Activated gamma-delta T cell treated with Interleukin-2 at 50 U/mL for 16 hours (primary cell): ENCODE results near the gene HABP2.

ENCODE experiments used
- DNase-seq: peaks from one replicate; pipeline ENCODE4 v3.0.0-alpha.2; 2020

Gene HABP2

GRCh38 chr10:113609704-113610108 is 56.9 kb downstream of the HABP2 start:
- DNase-seq: no peak

DNA sequence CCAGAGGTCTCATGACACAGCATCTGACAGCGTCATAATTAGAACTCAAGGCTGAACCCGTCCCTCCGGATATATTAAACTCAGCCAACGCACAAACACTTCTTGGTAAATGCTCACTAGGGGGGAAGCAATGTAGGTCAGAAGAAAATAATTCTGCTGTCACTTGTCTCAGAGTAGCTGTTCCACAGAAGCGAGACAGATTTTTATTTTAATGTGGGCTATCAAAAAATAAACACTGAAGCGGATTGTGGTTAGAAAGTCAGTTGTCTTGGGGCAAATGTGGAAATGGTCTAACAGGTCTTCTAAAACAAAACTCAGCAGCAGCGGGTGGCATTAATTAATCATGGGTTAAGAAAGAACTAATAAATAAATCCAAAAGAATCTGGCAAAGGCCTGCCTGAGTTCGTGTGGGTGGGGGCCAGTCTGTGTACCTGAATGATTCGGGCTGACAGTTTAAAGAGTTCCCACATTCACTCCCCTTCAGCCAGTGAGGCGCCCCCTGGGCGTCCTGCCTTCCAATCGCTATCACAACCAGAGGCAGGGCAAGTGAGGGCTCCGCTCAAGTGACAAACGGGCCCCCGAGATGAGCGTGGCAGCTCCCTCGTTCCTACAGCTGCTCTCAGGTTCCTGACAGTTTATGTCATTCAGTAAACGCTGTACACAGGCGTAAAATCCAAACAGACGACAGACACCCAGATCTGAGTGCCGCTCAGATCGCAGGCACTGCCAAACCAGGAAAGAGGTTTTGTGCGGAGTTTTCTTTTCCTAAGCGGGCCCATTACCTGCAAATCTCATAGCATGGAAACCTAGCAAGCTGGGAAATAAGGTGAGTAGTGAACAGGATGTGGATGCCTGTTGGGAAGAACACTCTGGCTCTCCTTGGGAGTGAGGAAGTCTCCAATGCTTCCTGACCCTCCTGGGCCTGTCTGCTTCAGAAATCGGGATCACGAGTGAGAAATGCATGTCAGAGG is 58.1 kb downstream of the HABP2 start:
- no peak for DNase-seq

GRCh38 chr10:113612154-113612553 is 59.3 kb downstream of the HABP2 start:
- no peak for DNase-seq

GRCh38 chr10:113613427-113613826 is 60.6 kb downstream of the HABP2 start:
- no peak for DNase-seq

DNA sequence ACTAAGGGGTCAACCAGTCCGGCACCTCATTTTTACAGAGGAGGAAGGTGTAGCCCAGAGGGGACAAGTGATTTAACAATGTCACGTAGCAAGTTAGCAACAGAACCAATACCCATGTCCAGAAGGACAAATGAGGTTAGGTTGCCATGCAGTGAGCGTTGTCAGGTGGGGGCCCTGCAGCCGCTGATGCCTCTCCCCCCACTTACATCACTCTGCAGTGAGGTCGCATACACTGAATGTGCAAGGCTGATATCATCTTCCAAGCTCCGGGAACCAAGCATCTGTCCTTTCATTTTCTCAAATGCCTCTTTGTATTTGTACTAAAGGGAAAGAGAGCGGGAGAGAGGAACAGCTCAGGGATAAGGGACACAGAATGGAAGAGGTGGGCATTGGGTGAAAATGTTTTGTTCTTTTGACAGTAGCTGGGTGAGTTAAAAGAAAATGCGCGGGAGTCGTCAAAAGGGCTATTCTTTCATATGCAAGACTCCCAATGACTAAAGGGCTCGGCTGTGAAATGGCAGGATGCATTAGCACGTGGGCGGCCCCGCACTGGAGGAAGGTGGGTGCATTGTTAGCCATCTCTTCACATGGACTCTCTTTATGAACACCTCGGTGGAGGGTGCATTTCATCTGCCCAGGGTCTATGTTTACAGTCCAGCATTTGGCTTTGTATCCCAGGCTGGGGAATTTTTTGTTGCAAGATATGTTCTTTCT is 61.3 kb downstream of the HABP2 start:
- no peak for DNase-seq

- no peak for DNase-seq
These were observed 63.6 kb downstream of the HABP2 start for GRCh38 chr10:113616244-113617074.

- no peak for DNase-seq
These were observed 64.2 kb downstream of the HABP2 start for GRCh38 chr10:113617086-113617485.

- DNase-seq: no peak
These were observed 65.5 kb downstream of the HABP2 start for GRCh38 chr10:113618338-113618737.

DNA sequence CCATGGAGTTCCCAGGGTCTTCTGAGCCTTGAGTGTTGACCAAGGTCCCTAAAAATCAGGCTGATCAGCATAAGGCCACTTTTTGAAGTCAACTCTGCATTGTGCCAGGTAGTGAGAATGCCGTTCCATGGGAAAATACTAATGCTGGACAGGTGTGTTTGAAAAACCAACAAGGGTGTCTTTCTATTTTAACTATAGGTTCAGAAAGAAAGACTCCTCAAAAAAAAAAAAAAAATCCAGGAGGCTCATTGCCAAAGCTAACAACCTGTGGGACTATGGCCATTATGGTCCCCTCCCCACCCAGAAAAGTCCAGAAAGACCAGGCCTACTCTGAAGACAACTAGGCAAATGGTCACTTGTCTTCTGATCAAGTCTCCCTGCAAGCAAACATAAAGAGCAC is 66.5 kb downstream of the HABP2 start:
- no peak for DNase-seq

DNA sequence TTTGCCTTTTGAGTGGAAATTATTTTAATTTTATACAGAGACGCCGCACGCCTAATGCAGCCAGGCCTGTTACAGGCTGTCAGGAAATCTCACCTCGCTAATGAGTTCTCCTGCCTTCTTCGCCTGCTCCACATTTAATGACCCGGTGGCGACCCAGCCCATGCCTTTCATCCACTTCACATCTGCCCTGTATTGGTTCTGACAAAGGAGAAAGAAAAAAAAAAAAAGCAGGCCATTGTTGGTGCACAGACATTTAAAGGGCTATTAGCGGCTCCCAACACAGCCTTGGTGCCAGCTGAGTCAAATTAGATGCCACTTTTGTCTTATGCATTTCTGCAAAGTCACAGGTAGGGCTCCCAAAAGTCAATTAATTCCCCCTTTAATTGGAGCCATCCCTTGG is 67.7 kb downstream of the HABP2 start:
- DNase-seq: no peak

GRCh38 chr10:113620936-113621335 is 68.1 kb downstream of the HABP2 start:
- DNase-seq: no peak

- DNase-seq: no peak
These were observed 68.9 kb downstream of the HABP2 start for GRCh38 chr10:113621799-113622198.

GRCh38 chr10:113622831-113623230 is 70.0 kb downstream of the HABP2 start:
- no peak for DNase-seq

DNA sequence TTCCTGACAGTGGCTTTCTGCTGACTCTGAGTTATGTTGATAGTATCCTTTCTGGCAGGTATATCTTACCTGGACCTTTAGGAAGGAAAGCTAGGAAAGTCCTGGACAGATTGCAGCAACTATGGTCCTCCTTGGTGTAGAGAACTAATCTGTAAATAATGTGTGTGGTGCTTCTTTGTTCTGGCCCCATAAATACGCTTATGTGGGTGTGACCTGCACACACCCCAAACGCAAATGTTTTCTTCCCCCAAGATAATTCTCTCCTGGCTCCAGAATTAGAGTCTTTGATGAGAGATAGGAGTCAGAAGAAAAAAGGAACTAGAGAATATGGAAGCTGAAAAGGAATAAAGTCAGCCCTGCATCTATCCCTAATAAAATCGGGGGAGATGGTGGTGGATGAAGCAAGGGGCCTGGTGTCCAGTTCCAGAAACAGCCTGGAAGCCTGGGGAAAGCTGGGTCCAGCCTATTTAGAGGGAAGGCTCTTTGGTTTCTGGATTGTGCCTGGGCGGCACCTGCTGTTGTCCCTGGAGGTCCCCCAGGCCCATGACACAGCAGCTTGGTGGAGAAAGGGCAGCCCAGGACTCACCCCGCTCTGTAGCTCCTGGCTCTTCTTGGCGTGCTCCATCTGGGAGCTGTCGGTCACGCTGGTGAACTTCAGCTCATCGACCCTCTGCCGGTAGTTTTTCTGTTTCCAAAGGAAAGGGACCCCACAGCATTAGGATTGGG is 72.8 kb downstream of the HABP2 start:
- no peak for DNase-seq

- no peak for DNase-seq
These were observed 74.0 kb downstream of the HABP2 start for GRCh38 chr10:113626809-113627355.

- no peak for DNase-seq
These were observed 75.0 kb downstream of the HABP2 start for GRCh38 chr10:113627836-113628235.

DNA sequence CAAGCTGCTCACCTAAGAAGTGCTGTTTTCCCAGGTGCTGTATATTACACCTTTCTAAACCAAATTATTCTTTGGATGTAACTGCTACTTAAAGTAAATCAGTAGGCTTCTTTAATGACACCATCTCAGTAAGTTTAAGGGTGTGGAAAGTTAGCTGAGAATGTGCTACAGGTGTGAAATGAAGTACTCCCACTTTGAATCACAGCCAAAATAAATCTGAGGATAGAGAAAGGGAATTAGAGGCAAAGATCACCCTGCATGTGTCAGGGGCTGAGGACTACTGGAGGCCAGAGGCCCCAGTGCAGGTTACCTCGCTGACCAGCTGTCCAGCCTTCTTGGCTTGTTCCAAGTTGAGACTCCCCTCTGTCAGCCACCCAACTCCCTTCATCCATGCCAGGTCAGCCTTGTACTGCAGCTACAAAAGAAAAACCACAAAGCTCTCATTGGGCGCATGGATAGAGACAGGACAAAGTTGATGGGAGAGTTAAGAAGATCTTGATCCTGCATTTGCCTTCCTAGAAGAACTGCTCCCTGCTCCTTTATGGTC is 75.8 kb downstream of the HABP2 start:
- DNase-seq: no peak

GRCh38 chr10:113630929-113631533 is 78.2 kb downstream of the HABP2 start:
- no peak for DNase-seq

- no peak for DNase-seq
These were observed 79.0 kb downstream of the HABP2 start for GRCh38 chr10:113631684-113632367.
